ENCODE results near the gene JPT2.
A peak's percentile ranks its signal among the peaks of the same experiment; 100 is the strongest.

Gene JPT2

GRCh38 chr16:1705688-1706385, 27.8 kb downstream of the JPT2 start, which contains the start of gene MAPK8IP3:
MAPK8IP3 (plus strand) TSS chr16:1706195; CDS start chr16:1706340, 145 bp downstream.
- peak within 1 kb of the TSS; percentile 80 for H3K27ac ChIP-seq (ENCODE audit: low read depth, low read length)
- H3K9ac ChIP-seq (ENCODE audit: low read length in 5 of 5), result peak within 1 kb of the TSS; percentile 82 to 99 (median 89)
- peak within 1 kb of the TSS; percentile 86 to 99 (median 97) for H3K4me3 ChIP-seq (ENCODE audit: low read depth in 1 of 5, low read length in 5 of 5)
- no peaks in the 10 kb centered on the region for H3K27me3 ChIP-seq (ENCODE audit: control insufficient read depth in 5 of 5, insufficient read depth in 4 of 5, low read length in 5 of 5)
- H3K36me3 ChIP-seq (ENCODE audit: control insufficient read depth in 5 of 5, insufficient read depth in 5 of 5, low read length in 5 of 5), result peaks cover 0 to 13% (median 10%) of the 10 kb centered on the region in 5 donors
- peaks cover 13 to 42% (median 40%) of the 10 kb centered on the region in 5 donors for H3K4me1 ChIP-seq (ENCODE audit: control insufficient read depth in 5 of 5, insufficient read depth in 5 of 5, low read length in 5 of 5)
- no peaks in the 10 kb centered on the region for H3K9me3 ChIP-seq (ENCODE audit: control insufficient read depth in 5 of 5, low read length in 5 of 5)

DNA sequence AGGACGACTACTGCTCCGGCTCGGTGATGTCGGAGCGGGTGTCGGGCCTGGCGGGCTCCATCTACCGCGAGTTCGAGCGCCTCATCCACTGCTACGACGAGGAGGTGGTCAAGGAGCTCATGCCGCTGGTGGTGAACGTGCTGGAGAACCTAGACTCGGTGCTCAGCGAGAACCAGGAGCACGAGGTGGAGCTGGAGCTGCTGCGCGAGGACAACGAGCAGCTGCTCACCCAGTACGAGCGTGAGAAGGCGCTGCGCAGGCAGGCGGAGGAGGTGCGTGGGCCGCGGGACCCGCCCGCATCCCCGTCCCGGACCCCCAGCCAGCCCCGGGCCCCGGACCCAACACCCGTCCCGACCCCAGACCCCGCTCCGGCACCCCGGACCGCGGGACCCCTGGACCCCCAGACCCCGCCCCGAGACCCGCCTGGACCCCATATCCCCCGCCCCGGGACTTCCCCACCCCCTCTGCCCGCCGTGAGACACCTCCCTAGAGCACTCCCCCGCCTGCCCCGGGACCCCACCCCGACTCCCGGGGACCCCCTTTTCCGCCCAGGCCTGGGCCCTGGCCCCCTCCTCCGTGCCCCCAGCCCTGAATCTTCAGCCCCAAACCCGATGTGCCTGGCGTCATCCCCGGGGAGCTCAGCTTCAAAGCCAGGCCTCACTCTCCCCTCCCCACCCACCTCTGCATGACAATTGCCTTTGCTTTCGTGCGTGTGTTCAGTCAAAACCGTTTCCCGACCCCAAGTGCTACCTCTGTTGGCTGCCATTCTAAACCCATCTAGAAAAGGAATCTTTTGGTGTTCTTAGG, 28.5 kb downstream of the JPT2 start:
- H3K9ac ChIP-seq (ENCODE audit: low read length in 5 of 5), result peak overlapping the region; percentile 82 to 99 (median 89)
- no peaks in the 10 kb centered on the region for H3K27me3 ChIP-seq (ENCODE audit: control insufficient read depth in 5 of 5, insufficient read depth in 4 of 5, low read length in 5 of 5)
- peaks cover 0 to 13% (median 8%) of the 10 kb centered on the region in 5 donors for H3K36me3 ChIP-seq (ENCODE audit: control insufficient read depth in 5 of 5, insufficient read depth in 5 of 5, low read length in 5 of 5)
- no peaks in the 10 kb centered on the region for H3K9me3 ChIP-seq (ENCODE audit: control insufficient read depth in 5 of 5, low read length in 5 of 5)
- H3K4me1 ChIP-seq (ENCODE audit: control insufficient read depth in 5 of 5, insufficient read depth in 5 of 5, low read length in 5 of 5), result peaks cover 13 to 43% (median 40%) of the 10 kb centered on the region in 5 donors
- peak overlapping the region; percentile 86 to 99 (median 97) for H3K4me3 ChIP-seq (ENCODE audit: low read depth in 1 of 5, low read length in 5 of 5)
- H3K27ac ChIP-seq (ENCODE audit: low read depth, low read length), result peak overlapping the region; percentile 80

DNA sequence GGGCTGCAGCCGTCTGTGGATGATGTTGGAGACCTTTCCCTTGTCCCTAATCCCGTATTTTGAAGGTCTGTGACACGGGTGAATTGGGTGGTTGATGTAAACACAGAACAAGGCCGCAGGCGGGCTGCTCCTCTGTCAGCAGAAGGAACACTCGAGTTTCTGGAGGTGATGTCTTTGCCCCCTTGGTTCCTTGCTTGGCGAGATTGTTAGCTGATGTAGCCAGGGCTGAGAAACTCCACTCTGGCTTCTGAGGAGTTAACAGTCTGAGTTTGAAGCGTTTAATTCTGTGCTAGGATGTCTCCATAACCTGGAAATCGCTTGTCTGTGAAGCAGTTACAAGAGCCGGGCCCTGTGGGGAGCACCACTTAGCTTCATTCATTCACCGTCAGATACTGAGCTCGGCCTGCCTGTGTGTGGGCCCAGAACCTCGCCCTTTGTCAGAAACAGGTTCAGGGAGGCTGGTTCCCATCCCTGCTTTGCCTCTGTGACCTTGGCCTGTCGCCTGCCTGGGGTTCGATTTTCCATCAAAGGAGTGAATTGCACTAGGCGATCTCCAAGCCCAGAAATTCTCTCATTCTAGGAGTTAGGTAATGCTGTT, 29.2 kb downstream of the JPT2 start:
- Histone ChIP-seq H3K4me1 (ENCODE audit: control insufficient read depth in 5 of 5, insufficient read depth in 5 of 5, low read length in 5 of 5) (peaks cover 13 to 43% (median 40%) of the 10 kb centered on the region in 5 donors), H3K27me3 (ENCODE audit: control insufficient read depth in 5 of 5, insufficient read depth in 4 of 5, low read length in 5 of 5) (no peaks in the 10 kb centered on the region), H3K9me3 (ENCODE audit: control insufficient read depth in 5 of 5, low read length in 5 of 5) (no peaks in the 10 kb centered on the region), H3K27ac (ENCODE audit: low read depth, low read length) (peak overlapping the region; percentile 80), H3K4me3 (ENCODE audit: low read depth in 1 of 5, low read length in 5 of 5) (peak overlapping the region; percentile 58 to 99 (median 86)), H3K36me3 (ENCODE audit: control insufficient read depth in 5 of 5, insufficient read depth in 5 of 5, low read length in 5 of 5) (peaks cover 0 to 9% (median 4%) of the 10 kb centered on the region in 5 donors), H3K9ac (ENCODE audit: low read length in 5 of 5) (peak overlapping the region; percentile 79 to 92 (median 84))

DNA sequence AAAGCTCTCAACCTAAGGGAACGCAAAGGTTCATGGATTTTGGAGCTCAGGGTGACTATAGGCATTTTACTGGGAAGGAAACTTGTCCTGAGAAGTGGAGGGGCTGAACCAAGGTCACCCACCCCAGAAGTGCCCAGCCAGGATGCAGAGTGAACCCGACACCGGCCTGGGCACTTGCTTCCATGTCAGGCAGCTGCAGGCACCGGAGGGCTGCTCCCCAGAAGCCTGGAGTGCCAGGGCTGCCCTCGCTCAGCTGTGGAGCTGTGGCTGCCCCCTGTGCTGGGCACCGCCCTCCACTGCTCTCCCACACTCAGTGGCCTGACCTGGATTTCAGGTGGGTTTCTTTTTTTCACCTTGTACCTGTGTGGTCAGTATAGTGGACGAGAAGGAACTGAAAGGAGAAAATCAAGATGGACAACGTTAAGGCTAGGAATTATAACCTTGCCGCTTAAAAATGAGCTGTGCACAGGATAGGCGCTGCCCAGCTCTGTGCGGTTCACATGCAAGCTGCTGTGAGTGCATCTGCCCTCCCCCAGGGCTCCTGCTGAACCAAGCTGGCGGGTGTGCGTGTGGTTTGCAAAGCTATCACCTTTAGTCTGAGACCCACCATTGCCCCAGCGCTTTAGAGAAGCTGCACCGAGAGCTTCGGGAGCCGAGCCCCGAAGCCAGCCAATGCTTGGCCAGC, 30.1 kb downstream of the JPT2 start:
- Histone ChIP-seq H3K9ac (ENCODE audit: low read length in 5 of 5) (peak overlapping the region in 4 of 5 donors; percentile 28 to 92 (median 82)), H3K4me1 (ENCODE audit: control insufficient read depth in 5 of 5, insufficient read depth in 5 of 5, low read length in 5 of 5) (peaks cover 13 to 52% (median 48%) of the 10 kb centered on the region in 5 donors), H3K36me3 (ENCODE audit: control insufficient read depth in 5 of 5, insufficient read depth in 5 of 5, low read length in 5 of 5) (peaks cover 0 to 5% (median 0%) of the 10 kb centered on the region in 5 donors), H3K27me3 (ENCODE audit: control insufficient read depth in 5 of 5, insufficient read depth in 4 of 5, low read length in 5 of 5) (no peaks in the 10 kb centered on the region), H3K27ac (ENCODE audit: low read depth, low read length) (peak overlapping the region; percentile 80), H3K4me3 (ENCODE audit: low read depth in 1 of 5, low read length in 5 of 5) (no peak overlapping the region), H3K9me3 (ENCODE audit: control insufficient read depth in 5 of 5, low read length in 5 of 5) (no peaks in the 10 kb centered on the region)

- Histone ChIP-seq H3K9ac (ENCODE audit: low read length in 5 of 5) (peak overlapping the region in 2 of 5 donors; percentile 28 to 92), H3K36me3 (ENCODE audit: control insufficient read depth in 5 of 5, insufficient read depth in 5 of 5, low read length in 5 of 5) (peaks cover 0 to 5% (median under 1%) of the 10 kb centered on the region in 5 donors), H3K9me3 (ENCODE audit: control insufficient read depth in 5 of 5, low read length in 5 of 5) (no peaks in the 10 kb centered on the region), H3K4me3 (ENCODE audit: low read depth in 1 of 5, low read length in 5 of 5) (no peak overlapping the region), H3K27ac (ENCODE audit: low read depth, low read length) (no peak overlapping the region), H3K4me1 (ENCODE audit: control insufficient read depth in 5 of 5, insufficient read depth in 5 of 5, low read length in 5 of 5) (peaks cover 13 to 55% (median 48%) of the 10 kb centered on the region in 5 donors), H3K27me3 (ENCODE audit: control insufficient read depth in 5 of 5, insufficient read depth in 4 of 5, low read length in 5 of 5) (no peaks in the 10 kb centered on the region)
These were observed 30.7 kb downstream of the JPT2 start for GRCh38 chr16:1708768-1709180.

- Histone ChIP-seq H3K9me3 (ENCODE audit: control insufficient read depth in 5 of 5, low read length in 5 of 5) (no peaks in the 10 kb centered on the region), H3K36me3 (ENCODE audit: control insufficient read depth in 5 of 5, insufficient read depth in 5 of 5, low read length in 5 of 5) (peaks cover 0 to 5% (median 3%) of the 10 kb centered on the region in 5 donors), H3K27ac (ENCODE audit: low read depth, low read length) (no peak overlapping the region), H3K9ac (ENCODE audit: low read length in 5 of 5) (no peak overlapping the region), H3K4me3 (ENCODE audit: low read depth in 1 of 5, low read length in 5 of 5) (no peak overlapping the region), H3K4me1 (ENCODE audit: control insufficient read depth in 5 of 5, insufficient read depth in 5 of 5, low read length in 5 of 5) (peaks cover 13 to 55% (median 48%) of the 10 kb centered on the region in 5 donors), H3K27me3 (ENCODE audit: control insufficient read depth in 5 of 5, insufficient read depth in 4 of 5, low read length in 5 of 5) (no peaks in the 10 kb centered on the region)
These were observed 31.3 kb downstream of the JPT2 start for GRCh38 chr16:1709356-1709755.

DNA sequence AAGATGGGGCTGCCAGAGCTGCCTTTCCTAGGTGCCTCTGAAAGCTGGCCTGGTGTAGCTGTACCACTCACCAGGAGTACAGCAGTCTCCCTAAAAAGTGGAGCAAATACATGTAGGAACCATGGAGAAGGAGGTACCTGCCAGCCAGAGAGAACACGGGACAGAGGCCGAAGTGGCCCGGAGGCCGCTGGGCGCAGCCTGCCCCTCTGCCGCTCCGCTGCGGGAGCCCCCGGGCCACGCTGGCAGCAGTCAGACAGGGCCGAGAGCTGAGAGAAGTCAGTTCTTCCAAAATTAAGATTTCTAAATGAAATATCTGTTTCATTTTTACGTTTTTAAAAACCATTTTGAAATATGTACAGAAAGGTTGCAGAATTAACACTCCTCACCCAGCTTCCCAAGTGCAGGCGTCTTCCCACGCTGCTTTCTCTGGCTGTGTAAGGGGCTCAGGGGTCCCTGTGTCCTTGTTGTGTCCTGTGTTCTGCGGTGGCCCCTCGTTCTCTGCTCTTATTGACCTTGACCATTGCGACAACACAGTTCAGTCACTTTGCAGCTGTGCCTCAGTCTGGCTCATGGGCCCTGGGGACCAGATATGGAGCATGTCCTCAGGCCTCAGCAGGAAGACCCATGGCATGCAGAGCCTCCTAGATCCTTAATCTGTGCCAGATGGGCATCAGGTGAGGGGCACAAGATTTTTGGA, 32.9 kb downstream of the JPT2 start:
- no peaks in the 10 kb centered on the region for H3K9me3 ChIP-seq (ENCODE audit: control insufficient read depth in 5 of 5, low read length in 5 of 5)
- H3K9ac ChIP-seq (ENCODE audit: low read length in 5 of 5), result peak overlapping the region in 1 of 5 donors; percentile 37
- peaks cover 13 to 50% (median 38%) of the 10 kb centered on the region in 5 donors for H3K4me1 ChIP-seq (ENCODE audit: control insufficient read depth in 5 of 5, insufficient read depth in 5 of 5, low read length in 5 of 5)
- H3K4me3 ChIP-seq (ENCODE audit: low read depth in 1 of 5, low read length in 5 of 5), result no peak overlapping the region
- H3K27me3 ChIP-seq (ENCODE audit: control insufficient read depth in 5 of 5, insufficient read depth in 4 of 5, low read length in 5 of 5), result no peaks in the 10 kb centered on the region
- H3K27ac ChIP-seq (ENCODE audit: low read depth, low read length), result no peak overlapping the region
- peaks cover 0 to 5% (median 3%) of the 10 kb centered on the region in 5 donors for H3K36me3 ChIP-seq (ENCODE audit: control insufficient read depth in 5 of 5, insufficient read depth in 5 of 5, low read length in 5 of 5)

- Histone ChIP-seq H3K4me3 (ENCODE audit: low read depth in 1 of 5, low read length in 5 of 5) (peak overlapping the region in 1 of 5 donors; percentile 21), H3K27ac (ENCODE audit: low read depth, low read length) (no peak overlapping the region), H3K9ac (ENCODE audit: low read length in 5 of 5) (peak overlapping the region in 2 of 5 donors; percentile 41 to 50), H3K36me3 (ENCODE audit: control insufficient read depth in 5 of 5, insufficient read depth in 5 of 5, low read length in 5 of 5) (peaks cover 0 to 5% (median 3%) of the 10 kb centered on the region in 5 donors), H3K27me3 (ENCODE audit: control insufficient read depth in 5 of 5, insufficient read depth in 4 of 5, low read length in 5 of 5) (no peaks in the 10 kb centered on the region), H3K9me3 (ENCODE audit: control insufficient read depth in 5 of 5, low read length in 5 of 5) (no peaks in the 10 kb centered on the region), H3K4me1 (ENCODE audit: control insufficient read depth in 5 of 5, insufficient read depth in 5 of 5, low read length in 5 of 5) (peaks cover 5 to 36% (median 25%) of the 10 kb centered on the region in 5 donors)
These were observed 34.7 kb downstream of the JPT2 start for GRCh38 chr16:1712791-1713261.

- no peaks in the 10 kb centered on the region for H3K27me3 ChIP-seq (ENCODE audit: control insufficient read depth in 5 of 5, insufficient read depth in 4 of 5, low read length in 5 of 5)
- H3K4me3 ChIP-seq (ENCODE audit: low read depth in 1 of 5, low read length in 5 of 5), result no peak overlapping the region
- H3K4me1 ChIP-seq (ENCODE audit: control insufficient read depth in 5 of 5, insufficient read depth in 5 of 5, low read length in 5 of 5), result peaks cover 3 to 31% (median 20%) of the 10 kb centered on the region in 5 donors
- no peak overlapping the region for H3K27ac ChIP-seq (ENCODE audit: low read depth, low read length)
- peaks cover 0 to 4% (median 3%) of the 10 kb centered on the region in 5 donors for H3K36me3 ChIP-seq (ENCODE audit: control insufficient read depth in 5 of 5, insufficient read depth in 5 of 5, low read length in 5 of 5)
- no peak overlapping the region for H3K9ac ChIP-seq (ENCODE audit: low read length in 5 of 5)
- no peaks in the 10 kb centered on the region for H3K9me3 ChIP-seq (ENCODE audit: control insufficient read depth in 5 of 5, low read length in 5 of 5)
These were observed 35.3 kb downstream of the JPT2 start for GRCh38 chr16:1713331-1713730.
